Hair follicle dermal papilla cell (primary cell): ENCODE results near the gene TRPM4. TPM values are rescaled to one million over a fixed set of nuclear protein-coding genes. Genes with fewer than 3 reads are reported as not detected.

ENCODE experiments used
- total RNA-seq: library from RNA; depleted of rRNA; stranded (reverse); fragments of >200 nt; gene quantifications from 2 replicates; pipeline ENCODE4 v1.2.3, GENCODE V29; 2012

The TRPM4 gene
- 32.6 and 32.7 TPM in 2 replicates for total RNA-seq

DNA sequence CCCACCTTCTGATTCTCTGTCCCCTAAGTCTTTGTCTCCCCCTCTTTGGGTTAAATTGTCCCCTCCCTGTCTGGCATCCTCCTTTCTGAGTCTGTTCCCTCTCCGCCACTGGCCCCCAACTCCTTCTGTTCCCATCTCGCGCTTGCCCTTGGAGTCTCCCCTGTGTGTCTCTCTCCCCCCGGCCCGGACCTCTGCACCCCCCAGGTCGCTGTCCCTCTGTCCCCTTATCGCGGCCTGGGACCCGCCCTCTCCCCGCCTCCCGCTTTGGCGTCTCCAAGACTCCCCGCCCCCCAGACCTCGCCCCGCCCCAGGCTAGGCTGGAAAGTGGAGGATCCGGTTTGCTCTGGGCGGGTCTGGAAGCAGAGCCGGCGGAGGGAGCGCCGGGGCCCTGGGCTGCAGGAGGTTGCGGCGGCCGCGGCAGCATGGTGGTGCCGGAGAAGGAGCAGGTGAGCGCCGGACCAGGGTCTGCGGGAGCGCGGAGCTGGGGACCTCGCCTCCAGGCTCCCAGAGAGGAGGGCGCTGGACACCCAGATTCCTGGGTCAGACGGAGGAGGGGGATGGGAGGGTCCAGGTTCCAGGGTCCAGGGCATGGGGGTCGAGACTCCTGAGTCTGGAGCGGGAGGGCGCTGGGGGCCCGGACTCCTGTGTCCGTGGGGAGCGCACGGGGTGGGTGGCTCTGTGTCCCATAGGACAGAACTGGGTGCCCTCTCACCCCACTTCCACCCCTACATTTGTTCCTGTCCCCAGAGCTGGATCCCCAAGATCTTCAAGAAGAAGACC is at the start of gene TRPM4:
TRPM4 (plus strand) TSS at position 348 of the 780 bp plus-strand sequence; CDS start at position 423, 75 bp downstream.

DNA sequence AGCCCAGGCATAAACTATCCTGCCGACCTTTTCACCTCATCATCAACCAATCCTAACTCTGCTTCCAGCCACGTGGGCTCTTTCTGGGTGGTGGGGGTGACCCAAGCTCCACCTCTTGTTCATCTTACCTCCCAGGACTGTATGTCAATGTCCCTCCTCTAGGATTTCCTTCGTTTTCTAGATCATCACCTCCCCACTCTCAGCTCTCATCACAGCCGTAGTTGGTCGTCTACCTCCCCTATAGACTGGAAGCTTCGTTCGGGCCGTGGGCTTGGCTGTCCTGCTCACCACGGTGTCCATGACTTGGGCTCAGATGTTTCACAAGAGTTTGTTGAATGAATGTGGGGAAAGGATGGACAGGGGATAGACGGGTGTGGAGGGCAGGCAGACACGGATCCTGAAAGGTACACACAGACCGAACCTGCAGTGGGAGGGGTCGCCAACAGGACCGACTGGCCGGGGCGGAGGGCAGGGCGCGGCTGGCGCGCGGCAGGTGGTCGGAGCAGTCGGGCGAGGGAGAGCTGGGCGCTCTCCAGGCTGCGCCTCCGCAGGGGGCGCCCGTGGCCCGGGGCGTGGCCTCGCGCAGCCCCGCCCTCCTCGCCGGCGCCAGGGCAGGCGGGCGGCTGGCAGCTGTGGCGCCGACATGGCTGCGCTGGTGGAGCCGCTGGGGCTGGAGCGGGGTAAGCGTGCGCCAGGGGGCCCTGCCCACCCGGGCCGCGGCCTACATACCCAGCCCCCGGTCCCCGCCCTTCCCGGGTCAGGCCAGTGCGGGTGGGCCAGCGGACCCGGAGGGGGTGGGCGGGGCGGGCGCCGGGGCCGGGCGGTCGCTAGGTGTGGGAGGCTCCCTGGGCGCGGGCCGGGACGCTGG is 43.6 kb upstream of the TRPM4 start, which contains the start of gene LIN7B:
LIN7B (plus strand) TSS at position 609 of the 868 bp plus-strand sequence; CDS start at position 644, 35 bp downstream.

DNA sequence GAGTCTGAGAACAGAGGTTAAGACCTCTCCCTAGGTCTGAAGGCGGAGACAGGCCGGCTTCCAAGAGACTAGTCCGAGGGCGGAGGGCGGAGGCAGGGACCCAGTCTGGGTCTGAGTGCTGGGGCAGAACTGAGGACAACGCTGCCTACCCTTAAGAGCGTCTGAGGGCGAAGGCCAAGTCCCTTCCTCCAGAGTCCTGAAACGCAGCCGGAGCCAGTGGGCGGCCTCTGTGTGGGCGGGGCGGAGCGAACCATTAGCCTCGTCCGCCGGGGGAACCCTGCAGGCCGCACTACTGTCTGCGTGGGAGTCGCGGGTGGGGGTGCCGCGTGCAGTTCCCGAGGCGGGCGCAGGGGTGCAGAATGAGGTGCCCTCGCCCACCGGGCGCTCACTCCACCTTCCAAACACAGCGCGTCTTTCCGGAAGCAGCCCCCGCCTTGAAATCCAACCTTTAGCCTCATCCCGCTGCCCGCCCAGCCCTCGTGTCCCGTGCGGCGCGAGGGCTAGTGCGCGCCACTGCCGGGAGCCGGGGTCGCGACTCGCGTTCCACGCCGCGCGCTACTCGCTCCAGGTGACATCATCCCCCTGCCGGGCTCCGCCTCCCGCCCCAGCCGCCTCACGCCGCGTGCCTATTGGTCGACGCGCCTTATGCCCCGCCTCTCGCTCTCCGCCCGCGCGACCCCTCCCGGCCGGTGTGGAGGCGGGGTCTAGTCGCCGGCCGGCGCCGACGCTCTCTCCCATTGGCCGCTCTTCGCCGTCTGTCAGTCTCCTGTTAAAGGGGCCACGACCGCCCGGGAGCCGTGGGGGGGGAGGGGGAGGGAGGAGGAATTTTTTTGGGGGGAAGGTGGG is 38.8 kb upstream of the TRPM4 start, which contains the start of gene C19orf73:
C19orf73 (minus strand) TSS at position 579 of the 846 bp plus-strand sequence; CDS start at position 458, 121 bp downstream.

DNA sequence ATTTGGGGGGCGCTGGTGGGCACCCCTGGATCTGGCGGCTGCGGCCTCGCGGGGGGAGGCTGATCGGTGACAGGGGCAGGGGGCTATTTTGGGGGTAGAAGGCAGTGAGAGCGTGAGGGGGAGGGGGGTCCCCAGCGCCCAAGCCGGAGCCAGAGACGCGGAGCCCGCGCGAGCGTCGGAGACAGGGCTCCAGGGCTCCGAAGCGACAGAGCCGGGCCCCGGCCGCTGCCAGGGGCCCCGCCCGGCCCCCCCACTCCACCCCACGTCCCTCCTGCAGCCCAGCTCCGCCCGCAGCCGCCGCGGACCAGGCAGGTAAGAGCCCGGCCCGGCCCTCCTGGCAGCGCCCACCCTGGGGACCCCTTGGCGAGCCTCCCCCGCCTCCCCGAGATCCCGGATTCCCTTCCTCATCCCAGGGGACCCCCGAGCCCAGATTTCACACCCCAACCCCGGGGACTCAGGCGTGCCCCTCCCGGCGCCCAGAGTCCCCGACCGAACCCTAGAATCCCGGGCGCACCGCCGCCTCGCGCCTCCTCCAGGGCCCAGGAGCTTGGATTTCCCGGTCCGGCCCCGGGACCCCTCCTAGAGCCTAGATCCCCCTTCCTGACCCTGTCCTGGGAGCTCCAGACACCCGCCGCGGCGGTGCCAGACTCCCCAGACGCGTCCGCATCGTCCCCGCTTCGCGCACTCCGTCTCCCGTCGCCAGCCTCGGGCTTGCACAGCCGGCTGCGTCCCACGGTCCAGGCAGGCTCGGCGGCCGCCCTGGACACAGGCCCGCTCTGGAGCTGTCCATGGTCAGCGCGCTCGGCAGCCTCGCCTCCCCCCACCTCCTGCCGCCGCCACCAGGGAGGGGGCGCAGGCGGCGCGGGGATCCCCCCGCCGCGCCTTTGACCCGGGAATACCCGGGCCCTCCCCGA is 37.9 kb upstream of the TRPM4 start, which contains the start of gene PPFIA3:
PPFIA3 (plus strand) TSS at position 134 of the 914 bp plus-strand sequence. CDS start 8,330 bp downstream, outside the sequence.

DNA sequence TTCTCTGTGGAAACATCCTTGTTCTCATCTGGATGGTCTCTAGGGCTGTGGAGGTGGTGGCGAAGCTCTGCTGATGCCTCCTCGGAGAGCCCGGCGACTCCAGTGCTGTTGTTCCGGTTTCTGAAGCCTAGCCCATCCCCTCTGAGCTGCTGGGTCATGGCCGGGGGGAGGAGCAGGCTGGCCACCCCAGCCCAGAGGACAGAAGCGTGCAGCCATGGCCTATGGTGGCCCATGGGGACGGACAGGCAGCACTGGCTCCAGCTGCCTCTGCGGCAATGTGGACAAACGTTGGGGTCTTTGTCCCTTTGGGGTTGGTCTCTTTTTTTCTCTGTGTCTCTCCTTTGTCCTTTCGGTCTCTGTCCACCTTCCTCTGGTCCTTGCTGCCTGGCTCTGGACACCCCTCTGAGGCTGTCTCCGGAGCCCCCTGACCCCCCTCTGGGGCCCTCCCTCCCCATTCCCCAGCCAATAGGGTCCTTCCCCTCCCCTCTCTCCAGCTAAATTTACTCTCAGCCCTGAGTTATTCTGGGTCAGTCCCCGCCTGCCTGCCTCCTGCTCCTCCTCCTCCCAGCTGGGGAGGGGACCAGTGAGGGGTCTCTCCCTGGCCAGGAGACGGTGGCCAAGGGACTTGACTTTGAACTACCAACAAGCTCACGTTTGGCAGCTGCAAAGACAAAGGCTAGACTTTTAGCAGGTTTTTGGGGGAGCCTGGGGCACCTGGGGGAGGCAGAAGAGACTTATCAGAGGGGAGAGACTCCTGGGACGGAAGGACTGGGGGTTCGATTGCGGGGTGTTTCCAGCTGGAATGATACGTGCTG is 2.4 kb upstream of the TRPM4 start, which contains the start of gene HRC:
HRC (minus strand) TSS at position 392 of the 815 bp plus-strand sequence; CDS start at position 233, 159 bp downstream.

Other genes with a start within 250 kb of the TRPM4 start
- not detected in 2 replicates for gene DHDH, start 224.1 kb upstream of the TRPM4 start, total RNA-seq
- gene BAX, start 202.9 kb upstream of the TRPM4 start, total RNA-seq = 66.0 and 84.5 TPM in 2 replicates
- gene FTL, start 192.5 kb upstream of the TRPM4 start, total RNA-seq = 3,530 and 3,694 TPM in 2 replicates
- gene GYS1, start 164.5 kb upstream of the TRPM4 start, total RNA-seq = 61.7 and 65.2 TPM in 2 replicates
- gene RUVBL2, start 163.9 kb upstream of the TRPM4 start, total RNA-seq = 110 and 121 TPM in 2 replicates
- gene LHB, start 140.7 kb upstream of the TRPM4 start, total RNA-seq = 0.49 and 0.61 TPM in 2 replicates
- gene CGB3, start 133.5 kb upstream of the TRPM4 start, total RNA-seq = not detected in 2 replicates
- gene CGB2, start 125.9 kb upstream of the TRPM4 start, total RNA-seq = not detected in 2 replicates
- gene CGB1, start 120.9 kb upstream of the TRPM4 start, total RNA-seq = not detected in 2 replicates
- 0.16 TPM in 1 of 2 replicates, not detected in the other for gene CGB5, start 113.9 kb upstream of the TRPM4 start, total RNA-seq
- not detected in 2 replicates for gene CGB8, start 108.7 kb upstream of the TRPM4 start, total RNA-seq
- 0.16 TPM in 1 of 2 replicates, not detected in the other for gene CGB7, start 100.0 kb upstream of the TRPM4 start, total RNA-seq
- gene NTF4, start 93.0 kb upstream of the TRPM4 start, total RNA-seq = not detected in 2 replicates
- not detected in 2 replicates for gene KCNA7, start 85.1 kb upstream of the TRPM4 start, total RNA-seq
- 128 and 129 TPM in 2 replicates for gene SNRNP70, start 72.3 kb upstream of the TRPM4 start, total RNA-seq
- 5.2 and 6.0 TPM in 2 replicates for gene LIN7B, start 43.4 kb upstream of the TRPM4 start, total RNA-seq
- gene C19orf73, start 38.6 kb upstream of the TRPM4 start, total RNA-seq = 0.36 TPM in 1 of 2 replicates, not detected in the other
- 1.8 and 2.4 TPM in 2 replicates for gene PPFIA3, start 38.2 kb upstream of the TRPM4 start, total RNA-seq
- not detected in 2 replicates for gene HRC, start 2.4 kb upstream of the TRPM4 start, total RNA-seq
- gene SLC6A16, start 167.4 kb downstream of the TRPM4 start, total RNA-seq = 0.12 and 0.16 TPM in 2 replicates
- not detected in 2 replicates for gene CD37, start 177.6 kb downstream of the TRPM4 start, total RNA-seq
- 36.8 and 42.8 TPM in 2 replicates for gene TEAD2, start 204.6 kb downstream of the TRPM4 start, total RNA-seq
- gene DKKL1, start 206.1 kb downstream of the TRPM4 start, total RNA-seq = 0.49 TPM in 1 of 2 replicates, not detected in the other
- not detected in 2 replicates for gene KASH5, start 230.5 kb downstream of the TRPM4 start, total RNA-seq